LNCaP clone FGC (cell line): ENCODE results near the gene IL17RA.
A peak's percentile ranks its signal among the peaks of the same experiment; 100 is the strongest.
"Not testable (repeated sequence)": the region's sequence is repeated elsewhere in the genome, so short reads cannot be mapped to it uniquely, and the experiment has no call there.

ENCODE experiments used
- DNase-seq: peaks from one replicate; pipeline ENCODE4 v3.0.0-alpha.2; 2011; ENCODE audit warnings: low read depth
- H3K4me3 ChIP-seq: 2 replicates; pipeline ENCODE4 v1.5.1; 2011; ENCODE audit warnings: mild to moderate bottlenecking, low read depth, low read length, control low read depth
- TF ChIP-seq, protein P1 (sequence below): IDR thresholded peaks from 2 replicates; pipeline ENCODE4 v1.5.1; 2012; ENCODE audit warnings: mild to moderate bottlenecking; ENCODE audit not compliant: control insufficient read depth, insufficient read depth; ENCODE audit errors: extremely low read depth

IL17RA gene

GRCh38 chr22:17084554-17085276, at the start of gene IL17RA:
Gene IL17RA (plus strand): TSS chr22:17085000. CDS start chr22:17085092, 92 bp downstream.
- peak; percentile 69 for DNase-seq
- TF ChIP-seq, protein P1, sequence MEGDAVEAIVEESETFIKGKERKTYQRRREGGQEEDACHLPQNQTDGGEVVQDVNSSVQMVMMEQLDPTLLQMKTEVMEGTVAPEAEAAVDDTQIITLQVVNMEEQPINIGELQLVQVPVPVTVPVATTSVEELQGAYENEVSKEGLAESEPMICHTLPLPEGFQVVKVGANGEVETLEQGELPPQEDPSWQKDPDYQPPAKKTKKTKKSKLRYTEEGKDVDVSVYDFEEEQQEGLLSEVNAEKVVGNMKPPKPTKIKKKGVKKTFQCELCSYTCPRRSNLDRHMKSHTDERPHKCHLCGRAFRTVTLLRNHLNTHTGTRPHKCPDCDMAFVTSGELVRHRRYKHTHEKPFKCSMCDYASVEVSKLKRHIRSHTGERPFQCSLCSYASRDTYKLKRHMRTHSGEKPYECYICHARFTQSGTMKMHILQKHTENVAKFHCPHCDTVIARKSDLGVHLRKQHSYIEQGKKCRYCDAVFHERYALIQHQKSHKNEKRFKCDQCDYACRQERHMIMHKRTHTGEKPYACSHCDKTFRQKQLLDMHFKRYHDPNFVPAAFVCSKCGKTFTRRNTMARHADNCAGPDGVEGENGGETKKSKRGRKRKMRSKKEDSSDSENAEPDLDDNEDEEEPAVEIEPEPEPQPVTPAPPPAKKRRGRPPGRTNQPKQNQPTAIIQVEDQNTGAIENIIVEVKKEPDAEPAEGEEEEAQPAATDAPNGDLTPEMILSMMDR = no peak
- peak within 1 kb of the TSS; percentile 78 for H3K4me3 ChIP-seq

DNA sequence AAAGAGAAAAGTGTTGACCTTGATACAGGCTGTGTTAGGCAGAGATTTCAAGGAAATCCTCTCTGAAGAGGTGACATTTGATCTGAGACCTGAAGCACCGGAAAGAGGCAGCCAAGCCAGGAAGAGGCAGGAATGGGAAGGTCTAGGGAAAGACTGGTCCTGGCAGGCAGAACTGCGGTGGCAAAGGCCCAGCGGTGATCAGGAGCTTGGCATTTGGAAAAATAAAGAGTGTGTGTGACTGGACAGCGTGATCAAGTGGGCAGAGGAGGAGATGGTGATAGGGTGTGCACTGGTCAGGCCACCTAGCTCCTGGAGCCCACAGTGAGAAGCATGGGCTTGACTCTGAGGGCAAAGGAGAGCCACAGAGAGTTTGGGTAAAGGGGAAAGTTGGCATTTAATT, 49.6 kb upstream of the IL17RA start:
- TF ChIP-seq, protein P1 = no peak

GRCh38 chr22:17035976-17036841, 48.6 kb upstream of the IL17RA start:
- peak overlapping the region; percentile 40 for H3K4me3 ChIP-seq
- not testable (repeated sequence) for DNase-seq

More for the DNA sequence above, 49.6 kb upstream of the IL17RA start:
- H3K4me3 ChIP-seq = no peak overlapping the region
- DNase-seq = peak; percentile 87

DNA sequence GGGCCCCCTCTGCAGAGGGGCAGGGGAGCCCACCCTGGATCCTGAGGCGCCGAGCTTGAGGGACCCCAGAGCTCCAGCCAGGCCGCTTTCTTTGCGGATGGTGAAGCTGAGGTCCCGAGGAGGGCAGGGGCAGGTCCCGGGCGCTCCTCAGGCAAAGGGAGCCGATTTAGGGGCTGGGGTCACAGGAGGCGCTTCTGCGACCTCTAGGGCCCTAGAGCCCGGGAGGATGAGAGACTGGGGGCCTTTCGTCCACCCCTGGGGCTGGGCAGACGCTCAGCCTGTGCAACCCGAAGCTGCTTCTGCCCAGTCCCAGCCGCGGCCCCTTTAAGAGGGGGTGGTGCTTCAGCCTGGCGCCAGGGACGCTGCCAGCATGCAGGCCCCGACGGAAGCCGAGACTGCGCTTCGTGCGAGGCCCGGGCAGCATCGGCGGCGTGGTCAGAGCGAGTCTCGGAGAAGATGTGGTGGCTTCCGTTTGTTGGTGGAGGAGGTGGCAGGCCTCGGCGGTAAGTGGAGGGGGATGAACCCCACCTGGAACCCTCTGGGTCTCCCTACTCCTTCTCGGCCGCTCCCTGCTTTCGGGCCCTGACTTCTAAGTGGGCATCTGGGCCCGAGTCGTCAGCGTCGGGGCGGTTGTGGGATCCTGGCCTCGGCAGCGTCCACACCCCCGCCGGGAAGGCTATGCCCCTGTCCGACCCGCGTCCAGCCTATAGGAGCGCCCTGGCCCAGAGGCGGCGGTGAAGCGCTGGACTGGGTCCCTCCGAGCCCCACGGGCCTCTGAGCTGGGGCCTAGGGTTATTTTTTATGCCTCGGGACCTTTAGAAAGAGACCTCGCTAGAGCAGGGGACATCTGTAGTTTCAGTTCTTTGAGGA, 47.7 kb upstream of the IL17RA start:
- H3K4me3 ChIP-seq = peak overlapping the region; percentile 58
- not testable (repeated sequence) for DNase-seq

- no peak for DNase-seq
- TF ChIP-seq, protein P1 = no peak
- H3K4me3 ChIP-seq = no peak overlapping the region
Observed at GRCh38 chr22:17043521-17043920, 41.3 kb upstream of the IL17RA start.

DNA sequence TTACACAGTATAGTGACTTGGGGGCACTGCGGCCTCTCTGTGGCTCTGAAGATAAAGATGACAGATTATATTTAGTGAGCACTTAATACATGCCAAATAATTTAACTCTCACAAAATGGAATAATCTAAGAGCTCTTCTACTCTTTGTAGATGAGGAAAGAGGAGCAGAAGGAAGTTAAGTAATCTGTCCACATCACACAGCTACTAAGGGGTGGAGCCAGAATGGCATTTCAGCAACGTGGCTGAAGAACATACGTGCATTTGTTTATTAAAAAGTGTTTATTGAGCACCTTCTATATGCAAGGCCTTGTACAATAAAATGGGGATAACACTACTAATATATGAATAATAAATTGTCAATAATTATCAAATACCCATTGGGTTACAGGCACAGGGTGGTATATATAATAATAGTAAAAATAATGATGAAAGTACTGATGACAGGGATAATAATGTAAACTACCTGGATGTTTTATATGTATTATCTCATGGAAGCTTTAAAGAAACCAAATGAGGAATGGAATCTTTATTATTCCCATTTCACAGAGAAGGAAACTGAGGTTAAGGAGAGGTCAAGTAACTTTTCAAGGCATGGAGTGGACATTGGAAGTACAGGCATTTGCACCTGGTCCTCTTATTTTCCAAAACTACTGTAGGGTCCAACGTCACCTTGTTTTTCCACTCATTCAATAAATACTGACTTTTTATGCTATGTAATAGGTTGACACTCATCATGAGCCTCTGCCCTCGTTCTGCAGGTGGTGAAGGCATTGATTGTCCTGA, 38.0 kb upstream of the IL17RA start:
- no peak for DNase-seq
- TF ChIP-seq, protein P1 = no peak

DNA sequence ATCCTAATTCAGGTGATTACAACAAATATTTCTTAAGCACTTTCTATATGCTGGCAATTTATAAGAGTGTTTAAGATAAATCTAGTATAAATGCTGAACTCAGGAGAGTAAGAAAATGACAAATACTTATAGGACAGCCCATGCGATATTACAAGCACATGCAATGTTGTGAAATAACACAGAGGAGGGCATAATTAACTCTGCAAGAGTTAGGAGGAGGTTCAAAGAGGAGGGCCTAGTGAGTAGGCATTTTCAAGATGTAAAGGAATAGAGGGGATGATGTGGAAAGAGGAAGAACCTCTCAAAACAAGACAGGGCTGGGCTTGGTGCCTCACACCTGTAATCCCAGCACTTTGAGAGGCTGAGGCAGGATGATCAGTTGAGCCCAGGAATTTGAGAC, 37.1 kb upstream of the IL17RA start:
- TF ChIP-seq, protein P1 = no peak
- H3K4me3 ChIP-seq = no peak overlapping the region
- no peak for DNase-seq

More for the DNA sequence above, 38.0 kb upstream of the IL17RA start:
- no peak overlapping the region for H3K4me3 ChIP-seq
